ENCODE measurements around the gene ZNF597. TPM values are rescaled to one million over a fixed set of nuclear protein-coding genes. Genes with fewer than 3 reads are reported as not detected.
"Not testable (repeated sequence)": the region's sequence is repeated elsewhere in the genome, so short reads cannot be mapped to it uniquely, and the experiment has no call there.

The ZNF597 gene
- total RNA-seq, 1 donor from 2014 or later, result 4.4 TPM

- intact Hi-C loops (cut with DNase I), result no loop called here
These were observed 36.4 kb upstream of the ZNF597 start for GRCh38 chr16:3479654-3480216.

GRCh38 chr16:3478242-3478925 is 35.1 kb upstream of the ZNF597 start:
- Histone ChIP-seq H3K9me3 (no peaks in the 10 kb centered on the region), H3K36me3 (peaks cover 63% of the 10 kb centered on the region), H3K27ac (no peak overlapping the region), H3K4me3 (no peak overlapping the region), H3K27me3 (ENCODE audit: low read depth) (no peaks in the 10 kb centered on the region), H3K4me1 (peaks cover 9% of the 10 kb centered on the region)
- DNase-seq, result no peak
- no peak for TF ChIP-seq CTCF (IDR thresholded peaks at IDR 0.05)
- intact Hi-C loops (cut with DNase I), result no loop called here
- no peak for ATAC-seq

More at GRCh38 chr16:3479654-3480216, 36.4 kb upstream of the ZNF597 start:
- ATAC-seq, result no peak
- no peak overlapping the region for H3K27ac ChIP-seq
- TF ChIP-seq CTCF (IDR thresholded peaks at IDR 0.05), result no peak
- no peak for DNase-seq
- no peak overlapping the region for H3K4me3 ChIP-seq
- peaks cover 72% of the 10 kb centered on the region for H3K36me3 ChIP-seq
- H3K4me1 ChIP-seq, result no peaks in the 10 kb centered on the region
- H3K27me3 ChIP-seq (ENCODE audit: low read depth), result no peaks in the 10 kb centered on the region
- H3K9me3 ChIP-seq, result no peaks in the 10 kb centered on the region

- no peak overlapping the region for H3K27ac ChIP-seq
- H3K4me1 ChIP-seq, result peaks cover 9% of the 10 kb centered on the region
- H3K4me3 ChIP-seq, result no peak overlapping the region
- no peak for ATAC-seq
- no peaks in the 10 kb centered on the region for H3K9me3 ChIP-seq
- TF ChIP-seq CTCF (IDR thresholded peaks at IDR 0.05), result no peak
- intact Hi-C loops (cut with DNase I), result no loop called here
- no peak for DNase-seq
- no peaks in the 10 kb centered on the region for H3K27me3 ChIP-seq (ENCODE audit: low read depth)
- peaks cover 52% of the 10 kb centered on the region for H3K36me3 ChIP-seq
These were observed 33.1 kb upstream of the ZNF597 start for GRCh38 chr16:3476409-3476808.

GRCh38 chr16:3475604-3476375 is 32.5 kb upstream of the ZNF597 start:
- H3K27me3 ChIP-seq (ENCODE audit: low read depth), result no peaks in the 10 kb centered on the region
- TF ChIP-seq CTCF (IDR thresholded peaks at IDR 0.05), result no peak
- intact Hi-C loops (cut with DNase I), result no loop called here
- no peaks in the 10 kb centered on the region for H3K9me3 ChIP-seq
- DNase-seq (no peak), ATAC-seq (peak in 1 of 2 donors; percentile 19)
- no peak overlapping the region for H3K27ac ChIP-seq
- H3K4me1 ChIP-seq, result peaks cover 9% of the 10 kb centered on the region
- peaks cover 47% of the 10 kb centered on the region for H3K36me3 ChIP-seq
- H3K4me3 ChIP-seq, result no peak overlapping the region

GRCh38 chr16:3474870-3475269 is 31.6 kb upstream of the ZNF597 start:
- H3K4me1 ChIP-seq; intact Hi-C loops (cut with DNase I): not testable (repeated sequence)

More at GRCh38 chr16:3474870-3475269, 31.6 kb upstream of the ZNF597 start:
- not testable (repeated sequence) for H3K27ac ChIP-seq; H3K4me3 ChIP-seq; ATAC-seq; H3K9me3 ChIP-seq; H3K27me3 ChIP-seq (ENCODE audit: low read depth); DNase-seq
- peaks cover 45% of the 10 kb centered on the region for H3K36me3 ChIP-seq

All from lower lobe of right lung (tissue), 2 donors.